Astrocyte (in vitro differentiated cells and primary cell): Measurements from ENCODE around the gene APOBEC3F. TPM values are rescaled to one million over a fixed set of nuclear protein-coding genes. Genes with fewer than 3 reads are reported as not detected.

Experiments
- DNase-seq: peaks from one replicate; pipeline ENCODE4 v3.0.0-alpha.2; 2010; ENCODE audit warnings: low read depth
- FAIRE-seq: peaks from 2 replicates; lab custom pipeline; 2011; peaks lifted over from hg19 to GRCh38; lab: Jason Lieb, UNC
- H2AFZ ChIP-seq: 2 replicates; pipeline ENCODE4 v1.6.0; 2012; ENCODE audit warnings: low read depth, low read length, inconsistent platforms
- H3K27ac ChIP-seq: 2 replicates; pipeline ENCODE4 v1.5.1; 2011; ENCODE audit warnings: low read depth, low read length, inconsistent platforms
- H3K27me3 ChIP-seq: 2 replicates; pipeline ENCODE4 v1.6.0; 2011; ENCODE audit warnings: low read length, inconsistent platforms; ENCODE audit not compliant: insufficient read depth
- H3K36me3 ChIP-seq: 2 replicates; pipeline ENCODE4 v1.5.1; 2011; ENCODE audit warnings: low read length, inconsistent platforms; ENCODE audit not compliant: insufficient read depth
- H3K4me1 ChIP-seq: 2 replicates; pipeline ENCODE4 v1.5.1; 2011; ENCODE audit warnings: low read length, inconsistent platforms; ENCODE audit not compliant: insufficient read depth
- H3K4me2 ChIP-seq: 2 replicates; pipeline ENCODE4 v1.6.0; 2012; ENCODE audit warnings: low read length, inconsistent platforms
- H3K4me3 ChIP-seq: 2 replicates; pipeline ENCODE4 v1.5.1; 2011; ENCODE audit warnings: low read depth, mild to moderate bottlenecking, low read length, inconsistent platforms; ENCODE audit not compliant: insufficient read depth
- H3K79me2 ChIP-seq: 2 replicates; pipeline ENCODE4 v1.6.0; 2012; ENCODE audit warnings: mild to moderate bottlenecking, low read length, inconsistent platforms; ENCODE audit not compliant: insufficient read depth
- H3K9ac ChIP-seq: 2 replicates; pipeline ENCODE4 v1.6.0; 2012; ENCODE audit warnings: mild to moderate bottlenecking, low read length, inconsistent platforms
- H3K9me3 ChIP-seq: 2 replicates; pipeline ENCODE4 v1.5.1; 2012; ENCODE audit warnings: low read depth, mild to moderate bottlenecking, low read length, inconsistent platforms; ENCODE audit not compliant: insufficient read depth
- H4K20me1 ChIP-seq: 2 replicates; pipeline ENCODE4 v1.6.0; 2012; ENCODE audit warnings: low read length, inconsistent platforms; ENCODE audit not compliant: insufficient read depth
- H3K27ac Mint-ChIP-seq: one replicate; pipeline ENCODE4 v1.8.0; 2021; ENCODE audit warnings: mild to moderate bottlenecking, mixed read lengths; ENCODE audit not compliant: unreplicated experiment
- H3K27me3 Mint-ChIP-seq: one replicate; pipeline ENCODE4 v1.8.0; 2021; ENCODE audit warnings: low read depth, mixed read lengths; ENCODE audit not compliant: unreplicated experiment
- H3K36me3 Mint-ChIP-seq: one replicate; pipeline ENCODE4 v1.8.0; 2021; ENCODE audit warnings: low read depth, mixed read lengths; ENCODE audit not compliant: unreplicated experiment
- H3K4me1 Mint-ChIP-seq: one replicate; pipeline ENCODE4 v1.8.0; 2021; ENCODE audit warnings: low read depth, mixed read lengths; ENCODE audit not compliant: unreplicated experiment
- H3K4me3 Mint-ChIP-seq: one replicate; pipeline ENCODE4 v1.8.0; 2021; ENCODE audit warnings: mild to moderate bottlenecking, moderate library complexity, mixed read lengths; ENCODE audit not compliant: unreplicated experiment
- H3K9me3 Mint-ChIP-seq: one replicate; pipeline ENCODE4 v1.8.0; 2021; ENCODE audit warnings: mild to moderate bottlenecking, mixed read lengths; ENCODE audit not compliant: unreplicated experiment
- CTCF ChIP-seq: IDR thresholded peaks from 2 replicates; pipeline ENCODE4 v1.5.1; 2011; ENCODE audit warnings: low read depth, mild to moderate bottlenecking, inconsistent platforms, low read length, moderate library complexity; ENCODE audit not compliant: insufficient read depth
- EZH2 ChIP-seq: IDR thresholded peaks from 2 replicates; pipeline ENCODE4 v1.6.1; 2012; ENCODE audit warnings: mild to moderate bottlenecking, low read length, inconsistent platforms; ENCODE audit not compliant: insufficient read depth
- total RNA-seq: library from RNA; stranded (reverse); gene quantifications from 2 replicates; pipeline ENCODE4 v1.2.1, GENCODE V29; 2021

The APOBEC3F gene
- total RNA-seq, 1 donor from 2014 or later, result 10.4 TPM

GRCh38 chr22:39081016-39081415, 40.4 kb downstream of the APOBEC3F start:
- Mint-ChIP-seq H3K36me3 (no peaks in the 10 kb centered on the region), H3K4me1 (no peaks in the 10 kb centered on the region), H3K27me3 (peaks cover 28% of the 10 kb centered on the region), H3K27ac (peak overlapping the region; percentile 38), H3K9me3 (no peaks in the 10 kb centered on the region), H3K4me3 (no peak overlapping the region)
- TF ChIP-seq CTCF (no peak), EZH2 (no peak)
- no peak for FAIRE-seq
- H3K36me3 ChIP-seq, result no peaks in the 10 kb centered on the region
- H3K27me3 ChIP-seq, result no peaks in the 10 kb centered on the region
- H3K27ac ChIP-seq, result no peak overlapping the region
- no peaks in the 10 kb centered on the region for H4K20me1 ChIP-seq
- no peaks in the 10 kb centered on the region for H3K4me1 ChIP-seq
- H2AFZ ChIP-seq, result no peak overlapping the region
- H3K9me3 ChIP-seq, result no peaks in the 10 kb centered on the region
- no peak overlapping the region for H3K4me2 ChIP-seq
- H3K4me3 ChIP-seq, result no peak overlapping the region
- H3K9ac ChIP-seq, result no peak overlapping the region
- H3K79me2 ChIP-seq, result no peaks in the 10 kb centered on the region
- DNase-seq, result no peak

DNA sequence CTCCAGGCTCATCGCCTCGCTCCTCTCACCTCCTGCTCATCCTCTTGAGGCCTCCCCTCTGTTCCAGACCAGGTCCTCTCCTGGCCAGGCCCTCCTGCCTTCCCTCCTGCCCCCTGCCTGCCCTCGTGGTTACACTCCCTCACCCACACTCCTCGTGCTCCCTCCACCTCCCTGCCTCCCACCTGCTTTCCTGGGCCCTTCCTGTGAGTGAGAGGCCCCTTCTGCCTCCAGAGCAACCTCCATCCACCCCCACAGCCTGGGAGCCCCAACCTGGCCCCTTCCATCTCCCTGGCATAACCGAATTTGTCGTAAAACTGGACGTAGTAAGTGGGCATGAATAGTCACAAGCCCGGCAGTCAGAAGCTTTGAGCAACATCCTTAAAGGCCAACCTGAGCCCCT, 40.9 kb downstream of the APOBEC3F start:
- Histone ChIP-seq H3K27ac (no peak overlapping the region), H3K9ac (no peak overlapping the region), H4K20me1 (no peaks in the 10 kb centered on the region), H2AFZ (no peak overlapping the region), H3K4me3 (no peak overlapping the region), H3K36me3 (no peaks in the 10 kb centered on the region), H3K9me3 (no peaks in the 10 kb centered on the region), H3K79me2 (no peaks in the 10 kb centered on the region), H3K27me3 (no peaks in the 10 kb centered on the region), H3K4me1 (no peaks in the 10 kb centered on the region), H3K4me2 (no peak overlapping the region)
- Mint-ChIP-seq H3K9me3 (no peaks in the 10 kb centered on the region), H3K27ac (no peak overlapping the region), H3K36me3 (no peaks in the 10 kb centered on the region), H3K4me1 (no peaks in the 10 kb centered on the region), H3K4me3 (no peak overlapping the region), H3K27me3 (peaks cover 27% of the 10 kb centered on the region)
- TF ChIP-seq CTCF, result no peak
- FAIRE-seq (no peak), DNase-seq (no peak)

GRCh38 chr22:39083212-39084165, 42.8 kb downstream of the APOBEC3F start:
- Mint-ChIP-seq H3K27me3 (peaks cover 28% of the 10 kb centered on the region), H3K4me1 (peaks cover 2% of the 10 kb centered on the region), H3K9me3 (no peaks in the 10 kb centered on the region), H3K36me3 (no peaks in the 10 kb centered on the region), H3K4me3 (no peak overlapping the region), H3K27ac (no peak overlapping the region)
- Histone ChIP-seq H3K4me1 (no peaks in the 10 kb centered on the region), H3K27ac (no peak overlapping the region), H3K27me3 (no peaks in the 10 kb centered on the region), H3K79me2 (no peaks in the 10 kb centered on the region), H2AFZ (no peak overlapping the region), H3K9me3 (no peaks in the 10 kb centered on the region), H3K4me2 (no peak overlapping the region), H3K9ac (no peak overlapping the region), H3K36me3 (no peaks in the 10 kb centered on the region), H4K20me1 (no peaks in the 10 kb centered on the region), H3K4me3 (no peak overlapping the region)
- FAIRE-seq (no peak), DNase-seq (no peak)
- no peak for TF ChIP-seq EZH2
- no peak for TF ChIP-seq CTCF
